Measurements from ENCODE around the gene FBH1.
"Not testable (repeated sequence)": the region's sequence is repeated elsewhere in the genome, so short reads cannot be mapped to it uniquely, and the experiment has no call there.

FBH1 gene

DNA sequence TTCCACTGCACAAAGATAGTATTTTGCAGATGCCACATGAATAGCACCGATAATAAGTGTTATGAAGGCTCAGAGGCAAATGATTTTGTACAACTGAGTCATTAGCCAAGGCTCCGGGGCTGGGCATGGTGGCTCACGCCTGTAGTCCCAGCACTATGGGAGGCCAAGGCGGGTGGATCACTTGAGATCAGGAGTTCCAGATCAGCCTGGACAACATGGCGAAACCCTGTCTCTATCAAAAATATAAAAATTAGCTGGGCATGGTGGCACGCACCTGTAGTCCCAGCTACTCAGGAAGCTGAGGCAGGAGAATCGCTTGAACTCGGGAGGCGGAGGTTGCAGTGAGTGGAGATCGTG, 56.4 kb downstream of the FBH1 start:
- not testable (repeated sequence) for H2BK120ac ChIP-seq (ENCODE audit: low read depth, low read length); H3K14ac ChIP-seq (ENCODE audit: low read length in 2 of 2); H3K27ac ChIP-seq (ENCODE audit: low read length, poor library complexity, severe bottlenecking); H2AFZ ChIP-seq (ENCODE audit: low read depth, low read length); H2BK5ac ChIP-seq (ENCODE audit: low read depth, low read length, poor library complexity, severe bottlenecking); H2AK5ac ChIP-seq (ENCODE audit: low read length, severe bottlenecking); H3K4me1 ChIP-seq (ENCODE audit: control insufficient read depth, insufficient read depth, low read depth, low read length); H3K36me3 ChIP-seq (ENCODE audit: control insufficient read depth in 1 of 2, insufficient read depth in 2 of 2, low read depth in 1 of 2, low read length in 2 of 2); H3K79me1 ChIP-seq (replicated peaks; ENCODE audit: low read length, poor library complexity, severe bottlenecking); H3K23ac ChIP-seq (ENCODE audit: low read length in 2 of 2); H2BK15ac ChIP-seq (ENCODE audit: low read depth, poor library complexity, severe bottlenecking); H3K4ac ChIP-seq (ENCODE audit: low read depth in 1 of 2, low read length in 2 of 2); H2BK12ac ChIP-seq (ENCODE audit: low read length in 2 of 2); DNase-seq; H3K9me3 ChIP-seq (ENCODE audit: control insufficient read depth, low read length); H3K4me2 ChIP-seq (ENCODE audit: low read length, poor library complexity, severe bottlenecking)
- 95% methylated on average over 6 of the region's 10 CpGs for WGBS
- Histone ChIP-seq H3K27me3 (ENCODE audit: control insufficient read depth in 1 of 2, insufficient read depth in 1 of 2, low read length in 2 of 2) (peaks cover 0 to 16% of the 10 kb centered on the region in 2 experiments), H3K4me3 (ENCODE audit: insufficient read depth in 1 of 2, low read depth in 1 of 2, low read length in 2 of 2) (peak overlapping the region in 1 of 2 experiments; percentile 70), H3K18ac (ENCODE audit: low read depth in 1 of 2, low read length in 2 of 2) (peak overlapping the region in 1 of 2 experiments; percentile 88), H4K8ac (ENCODE audit: low read length) (peak overlapping the region; percentile 35), H4K91ac (ENCODE audit: low read length) (peak overlapping the region; percentile 43), H3K9ac (ENCODE audit: low read length) (peak overlapping the region; percentile 87)

DNA sequence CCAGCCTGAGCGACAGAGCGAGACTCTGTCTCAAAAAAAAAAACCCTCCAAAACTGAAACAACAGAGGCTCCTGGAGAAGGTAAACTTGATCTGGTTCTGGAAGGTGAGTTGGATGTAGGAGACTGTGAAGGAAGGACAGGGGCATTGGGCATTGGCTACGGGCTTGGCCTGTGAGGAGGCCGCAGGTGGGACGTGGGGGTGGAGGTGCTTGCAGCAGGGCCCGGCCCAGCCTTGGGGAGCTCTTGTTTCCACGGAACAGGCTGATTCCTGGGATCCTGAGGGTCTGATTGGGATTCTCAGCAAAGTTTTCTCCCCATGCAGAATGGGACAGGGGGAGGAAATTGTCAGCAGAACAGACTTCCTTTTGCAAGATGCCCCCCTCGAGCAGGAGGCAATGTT, 56.7 kb downstream of the FBH1 start:
- WGBS = 79% methylated on average over 6 of the region's 8 CpGs
- Histone ChIP-seq H3K23ac (ENCODE audit: low read length in 2 of 2) (peak overlapping the region in 1 of 2 experiments; percentile 38), H3K4me2 (ENCODE audit: low read length, poor library complexity, severe bottlenecking) (no peak overlapping the region), H3K14ac (ENCODE audit: low read length in 2 of 2) (peak overlapping the region in 1 of 2 experiments; percentile 32), H2AFZ (ENCODE audit: low read depth, low read length) (no peak overlapping the region), H3K9me3 (ENCODE audit: control insufficient read depth, low read length) (no peaks in the 10 kb centered on the region), H2BK15ac (ENCODE audit: low read depth, poor library complexity, severe bottlenecking) (no peak overlapping the region), H3K79me1 (replicated peaks; ENCODE audit: low read length, poor library complexity, severe bottlenecking) (no peaks in the 10 kb centered on the region), H3K4me1 (ENCODE audit: control insufficient read depth, insufficient read depth, low read depth, low read length) (peaks cover 9% of the 10 kb centered on the region), H3K27ac (ENCODE audit: low read length, poor library complexity, severe bottlenecking) (no peak overlapping the region), H2AK5ac (ENCODE audit: low read length, severe bottlenecking) (no peak overlapping the region), H3K36me3 (ENCODE audit: control insufficient read depth in 1 of 2, insufficient read depth in 2 of 2, low read depth in 1 of 2, low read length in 2 of 2) (no peaks in the 10 kb centered on the region), H3K9ac (ENCODE audit: low read length) (no peak overlapping the region), H3K18ac (ENCODE audit: low read depth in 1 of 2, low read length in 2 of 2) (peak overlapping the region; percentile 37 to 91), H3K4me3 (ENCODE audit: insufficient read depth in 1 of 2, low read depth in 1 of 2, low read length in 2 of 2) (no peak overlapping the region), H4K8ac (ENCODE audit: low read length) (peak overlapping the region; percentile 66), H2BK12ac (ENCODE audit: low read length in 2 of 2) (peak overlapping the region in 1 of 2 experiments; percentile 94), H3K27me3 (ENCODE audit: control insufficient read depth in 1 of 2, insufficient read depth in 1 of 2, low read length in 2 of 2) (peaks cover 0 to 16% of the 10 kb centered on the region in 2 experiments), H2BK120ac (ENCODE audit: low read depth, low read length) (peak overlapping the region; percentile 75), H2BK5ac (ENCODE audit: low read depth, low read length, poor library complexity, severe bottlenecking) (no peak overlapping the region), H3K4ac (ENCODE audit: low read depth in 1 of 2, low read length in 2 of 2) (peak overlapping the region in 1 of 2 experiments; percentile 47), H4K91ac (ENCODE audit: low read length) (peak overlapping the region; percentile 53)
- no peak for DNase-seq

DNA sequence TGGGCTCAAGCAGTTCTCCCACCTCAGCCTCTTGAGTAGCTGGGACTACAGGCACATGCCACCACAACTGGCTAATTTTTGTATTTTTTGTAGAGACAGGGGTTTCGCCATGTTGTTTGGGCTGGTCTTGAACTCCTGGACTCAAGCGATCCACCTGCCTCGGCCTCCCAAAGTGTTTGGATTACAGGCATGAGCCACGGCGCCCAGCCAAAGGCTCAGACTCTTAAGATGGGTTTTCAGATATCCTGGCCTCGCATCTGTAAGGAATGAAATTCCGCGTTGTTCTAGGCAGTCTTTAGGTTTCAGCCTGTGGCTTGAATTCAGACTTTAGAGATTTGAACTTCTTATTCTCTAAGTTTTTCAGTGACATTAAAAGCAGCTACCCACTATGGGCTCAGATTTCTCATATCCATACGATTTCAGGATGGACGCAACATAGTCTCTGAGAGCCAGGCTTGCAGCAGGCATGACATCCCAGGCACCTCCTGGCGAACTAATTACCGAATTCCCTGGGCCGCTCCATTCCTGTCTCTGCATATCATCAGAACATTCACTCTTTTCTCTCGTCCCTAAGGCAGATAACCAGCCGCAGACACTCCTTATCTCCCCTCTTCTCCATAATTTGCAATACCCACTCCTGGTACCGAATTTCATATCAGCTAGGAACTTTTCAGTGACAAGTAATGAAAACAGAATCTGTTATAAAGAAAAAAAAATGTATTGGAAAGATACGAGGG, 57.6 kb downstream of the FBH1 start:
- Histone ChIP-seq H3K14ac (ENCODE audit: low read length in 2 of 2) (no peak overlapping the region), H3K27ac (ENCODE audit: low read length, poor library complexity, severe bottlenecking) (no peak overlapping the region), H4K8ac (ENCODE audit: low read length) (no peak overlapping the region), H2BK12ac (ENCODE audit: low read length in 2 of 2) (no peak overlapping the region), H2BK120ac (ENCODE audit: low read depth, low read length) (no peak overlapping the region), H3K4ac (ENCODE audit: low read depth in 1 of 2, low read length in 2 of 2) (no peak overlapping the region), H4K91ac (ENCODE audit: low read length) (no peak overlapping the region), H2BK5ac (ENCODE audit: low read depth, low read length, poor library complexity, severe bottlenecking) (no peak overlapping the region), H3K79me1 (replicated peaks; ENCODE audit: low read length, poor library complexity, severe bottlenecking) (no peaks in the 10 kb centered on the region), H3K23ac (ENCODE audit: low read length in 2 of 2) (no peak overlapping the region), H3K4me1 (ENCODE audit: control insufficient read depth, insufficient read depth, low read depth, low read length) (peaks cover 9% of the 10 kb centered on the region), H3K9ac (ENCODE audit: low read length) (no peak overlapping the region), H3K9me3 (ENCODE audit: control insufficient read depth, low read length) (no peaks in the 10 kb centered on the region), H3K18ac (ENCODE audit: low read depth in 1 of 2, low read length in 2 of 2) (no peak overlapping the region), H3K4me3 (ENCODE audit: insufficient read depth in 1 of 2, low read depth in 1 of 2, low read length in 2 of 2) (no peak overlapping the region), H3K27me3 (ENCODE audit: control insufficient read depth in 1 of 2, insufficient read depth in 1 of 2, low read length in 2 of 2) (peaks cover 0 to 16% of the 10 kb centered on the region in 2 experiments), H3K36me3 (ENCODE audit: control insufficient read depth in 1 of 2, insufficient read depth in 2 of 2, low read depth in 1 of 2, low read length in 2 of 2) (no peaks in the 10 kb centered on the region), H2BK15ac (ENCODE audit: low read depth, poor library complexity, severe bottlenecking) (no peak overlapping the region), H2AFZ (ENCODE audit: low read depth, low read length) (no peak overlapping the region), H3K4me2 (ENCODE audit: low read length, poor library complexity, severe bottlenecking) (no peak overlapping the region), H2AK5ac (ENCODE audit: low read length, severe bottlenecking) (no peak overlapping the region)
- WGBS = 96% methylated on average over 16 of the region's 17 CpGs
- no peak for DNase-seq

DNA sequence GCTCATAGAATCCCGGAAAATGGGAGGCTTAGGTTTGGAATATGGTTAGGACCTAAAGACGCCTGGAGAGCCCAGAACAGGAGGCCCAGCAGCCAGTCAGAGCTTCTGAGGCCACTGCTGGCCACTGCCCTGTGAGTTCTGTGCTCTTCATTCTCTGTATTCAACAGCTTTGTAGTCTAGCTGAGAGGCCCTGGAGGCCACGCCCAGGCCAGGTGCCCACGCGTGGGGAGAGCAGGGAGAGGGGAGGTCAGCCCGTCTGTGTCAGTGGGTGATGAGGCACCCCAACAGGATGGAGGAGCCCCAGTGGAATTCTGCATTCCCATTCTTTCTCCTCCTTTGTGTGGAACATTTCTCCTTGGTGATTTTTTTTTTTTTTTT, 58.2 kb downstream of the FBH1 start:
- Histone ChIP-seq H2BK120ac (ENCODE audit: low read depth, low read length) (peak overlapping the region; percentile 42), H4K8ac (ENCODE audit: low read length) (no peak overlapping the region), H3K4ac (ENCODE audit: low read depth in 1 of 2, low read length in 2 of 2) (no peak overlapping the region), H2AFZ (ENCODE audit: low read depth, low read length) (no peak overlapping the region), H4K91ac (ENCODE audit: low read length) (no peak overlapping the region), H3K14ac (ENCODE audit: low read length in 2 of 2) (no peak overlapping the region), H3K27ac (ENCODE audit: low read length, poor library complexity, severe bottlenecking) (no peak overlapping the region), H2AK5ac (ENCODE audit: low read length, severe bottlenecking) (no peak overlapping the region), H3K23ac (ENCODE audit: low read length in 2 of 2) (no peak overlapping the region), H3K18ac (ENCODE audit: low read depth in 1 of 2, low read length in 2 of 2) (no peak overlapping the region), H3K36me3 (ENCODE audit: control insufficient read depth in 1 of 2, insufficient read depth in 2 of 2, low read depth in 1 of 2, low read length in 2 of 2) (no peaks in the 10 kb centered on the region), H2BK15ac (ENCODE audit: low read depth, poor library complexity, severe bottlenecking) (peak overlapping the region; percentile 64), H2BK12ac (ENCODE audit: low read length in 2 of 2) (no peak overlapping the region), H3K4me3 (ENCODE audit: insufficient read depth in 1 of 2, low read depth in 1 of 2, low read length in 2 of 2) (no peak overlapping the region), H3K27me3 (ENCODE audit: control insufficient read depth in 1 of 2, insufficient read depth in 1 of 2, low read length in 2 of 2) (peaks cover 0 to 16% of the 10 kb centered on the region in 2 experiments), H3K9ac (ENCODE audit: low read length) (no peak overlapping the region), H3K79me1 (replicated peaks; ENCODE audit: low read length, poor library complexity, severe bottlenecking) (no peaks in the 10 kb centered on the region), H2BK5ac (ENCODE audit: low read depth, low read length, poor library complexity, severe bottlenecking) (no peak overlapping the region), H3K4me2 (ENCODE audit: low read length, poor library complexity, severe bottlenecking) (no peak overlapping the region), H3K4me1 (ENCODE audit: control insufficient read depth, insufficient read depth, low read depth, low read length) (peaks cover 9% of the 10 kb centered on the region), H3K9me3 (ENCODE audit: control insufficient read depth, low read length) (no peaks in the 10 kb centered on the region)
- no peak for DNase-seq
- 88% methylated on average over 5 of the region's 6 CpGs for WGBS
